ENCODE data around the gene ZFP14. TPM values are rescaled to one million over a fixed set of nuclear protein-coding genes. Genes with fewer than 3 reads are reported as not detected.

Gene ZFP14
- total RNA-seq, 1 donor from 2014 or later: 4.2 TPM

Other genes starting within 250 kb of the ZFP14 start
- 181 TPM for gene CAPNS1, start 239.1 kb downstream of the ZFP14 start, total RNA-seq
- 33.1 TPM for gene COX7A1, start 226.8 kb downstream of the ZFP14 start, total RNA-seq
- gene ZNF565, start 164.5 kb downstream of the ZFP14 start, total RNA-seq: 3.9 TPM
- gene ZNF146, start 164.1 kb downstream of the ZFP14 start, total RNA-seq: 42.2 TPM
- gene ZFP82, start 39.4 kb upstream of the ZFP14 start, total RNA-seq: 4.7 TPM
- 11.3 TPM for gene ZNF566, start 110.4 kb upstream of the ZFP14 start, total RNA-seq
- 6.4 TPM for gene ZNF260, start 149.1 kb upstream of the ZFP14 start, total RNA-seq
- gene ZNF529, start 194.1 kb upstream of the ZFP14 start, total RNA-seq: 6.4 TPM
- 3.7 TPM for gene ZNF382, start 226.1 kb upstream of the ZFP14 start, total RNA-seq

All from vagina (tissue), 1 donor.